OCI-M2 (cell line): Measurements from ENCODE around the gene EXPH5.

Experiments
- DNase-seq: peaks from one replicate; lab custom pipeline; 2025; ENCODE audit not compliant: unreplicated experiment; lab: John Stamatoyannopoulos, UW

Gene EXPH5

GRCh38 chr11:108568195-108568858, 25.2 kb downstream of the EXPH5 start:
- no peak for DNase-seq

GRCh38 chr11:108565653-108566052, 27.9 kb downstream of the EXPH5 start:
- no peak for DNase-seq

- DNase-seq, result no peak
Observed at GRCh38 chr11:108562746-108563581, 30.6 kb downstream of the EXPH5 start.

GRCh38 chr11:108561535-108561991, 32.0 kb downstream of the EXPH5 start:
- DNase-seq, result no peak

- no peak for DNase-seq
Observed at GRCh38 chr11:108559904-108560303, 33.7 kb downstream of the EXPH5 start.

GRCh38 chr11:108559340-108559739, 34.2 kb downstream of the EXPH5 start:
- no peak for DNase-seq

GRCh38 chr11:108558222-108558621, 35.3 kb downstream of the EXPH5 start:
- no peak for DNase-seq

GRCh38 chr11:108556019-108556418, 37.5 kb downstream of the EXPH5 start:
- no peak for DNase-seq

- peak; percentile 42 for DNase-seq
Observed at GRCh38 chr11:108551651-108552462, 41.7 kb downstream of the EXPH5 start.

GRCh38 chr11:108549319-108549885, 44.2 kb downstream of the EXPH5 start:
- no peak for DNase-seq

GRCh38 chr11:108545909-108546501, 47.6 kb downstream of the EXPH5 start:
- no peak for DNase-seq

- DNase-seq, result no peak
Observed at GRCh38 chr11:108543316-108543964, 50.1 kb downstream of the EXPH5 start.

- no peak for DNase-seq
Observed at GRCh38 chr11:108541531-108541930, 52.0 kb downstream of the EXPH5 start.

GRCh38 chr11:108538502-108538901, 55.1 kb downstream of the EXPH5 start:
- no peak for DNase-seq

GRCh38 chr11:108538022-108538424, 55.5 kb downstream of the EXPH5 start:
- DNase-seq, result no peak

GRCh38 chr11:108536783-108537182, 56.8 kb downstream of the EXPH5 start:
- DNase-seq, result no peak

GRCh38 chr11:108535384-108535955, 58.1 kb downstream of the EXPH5 start:
- DNase-seq, result no peak

GRCh38 chr11:108534274-108534882, 59.2 kb downstream of the EXPH5 start:
- DNase-seq, result no peak

GRCh38 chr11:108530426-108530825, 63.1 kb downstream of the EXPH5 start:
- no peak for DNase-seq
